ENCODE results near the gene NFASC. TPM values are rescaled to one million over a fixed set of nuclear protein-coding genes. Genes with fewer than 3 reads are reported as not detected.
A peak's percentile ranks its signal among the peaks of the same experiment; 100 is the strongest.

The NFASC gene
- total and polyA plus RNA-seq, 12 donors = 4.8 to 76.7 (median 44.8) TPM

GRCh38 chr1:204872262-204872881 lies 1.7 kb downstream of the NFASC start:
- Histone ChIP-seq H3K4me1 (replicated peaks in 1 of 2) (peaks cover 0 to 13% of the 10 kb centered on the region in 2 donors), H3K36me3 (replicated peaks in 1 of 2) (no peaks in the 10 kb centered on the region), H3K4me3 (no peak overlapping the region), H3K9me3 (replicated peaks in 1 of 3) (no peaks in the 10 kb centered on the region), H3K27me3 (no peaks in the 10 kb centered on the region), H3K27ac (peak overlapping the region in 2 of 5 donors; percentile 49 to 77)
- TF ChIP-seq POLR2A (IDR thresholded peaks at IDR 0.05) = no peak
- no peak for TF ChIP-seq CTCF (IDR thresholded peaks at IDR 0.05)
- intact Hi-C loops (cut with DNase I) = no loop called here
- DNase-seq = peak in 1 of 7 donors; percentile 45
- 75 to 85% (median 80%) methylated on average over 4 to 6 of the region's 6 CpGs for WGBS, 4 donors

- Histone ChIP-seq H3K36me3 (replicated peaks in 1 of 2) (no peaks in the 10 kb centered on the region), H3K27ac (no peak overlapping the region), H3K4me3 (no peak overlapping the region), H3K4me1 (replicated peaks in 1 of 2) (peaks cover 0 to 9% of the 10 kb centered on the region in 2 donors), H3K9me3 (replicated peaks in 1 of 3) (no peaks in the 10 kb centered on the region), H3K27me3 (no peaks in the 10 kb centered on the region)
- WGBS, 4 donors = 77 to 86% (median 86%) methylated on average over 2 of the region's 2 CpGs
- intact Hi-C loops (cut with DNase I) = no loop called here
- peak in 1 of 7 donors; percentile 29 for DNase-seq
- TF ChIP-seq CTCF (IDR thresholded peaks at IDR 0.05) (no peak), POLR2A (IDR thresholded peaks at IDR 0.05) (no peak)
Observed at GRCh38 chr1:204873176-204873575, 2.5 kb downstream of the NFASC start.

- H3K9me3 ChIP-seq (replicated peaks in 1 of 3) = no peaks in the 10 kb centered on the region
- no peak overlapping the region for H3K4me3 ChIP-seq
- WGBS, 4 donors = 86 to 95% (median 88%) methylated on average over 2 of the region's 2 CpGs; no CpG with 5 or more reads in 1 of the 4 donors
- peak in 1 of 7 donors; percentile 20 for DNase-seq
- TF ChIP-seq POLR2A (IDR thresholded peaks at IDR 0.05) (no peak), CTCF (IDR thresholded peaks at IDR 0.05) (no peak)
- no peaks in the 10 kb centered on the region for H3K36me3 ChIP-seq (replicated peaks in 1 of 2)
- H3K27me3 ChIP-seq = no peaks in the 10 kb centered on the region
- intact Hi-C loops (cut with DNase I) = no loop called here
- H3K4me1 ChIP-seq (replicated peaks in 1 of 2) = peaks cover 0 to 5% of the 10 kb centered on the region in 2 donors
- H3K27ac ChIP-seq = peak overlapping the region in 1 of 5 donors; percentile 16
Observed at GRCh38 chr1:204873714-204874113, 3.1 kb downstream of the NFASC start.

- no peak for TF ChIP-seq CTCF (IDR thresholded peaks at IDR 0.05)
- no peak for TF ChIP-seq POLR2A (IDR thresholded peaks at IDR 0.05)
- H3K9me3 ChIP-seq (replicated peaks in 1 of 3) = no peaks in the 10 kb centered on the region
- intact Hi-C loops (cut with DNase I) = no loop called here
- no peaks in the 10 kb centered on the region for H3K27me3 ChIP-seq
- 87 to 94% (median 91%) methylated on average over 10 of the region's 10 CpGs for WGBS, 4 donors
- no peaks in the 10 kb centered on the region for H3K4me1 ChIP-seq (replicated peaks in 1 of 2)
- DNase-seq = peak in 1 of 7 donors; percentile 35
- H3K36me3 ChIP-seq (replicated peaks in 1 of 2) = no peaks in the 10 kb centered on the region
- no peak overlapping the region for H3K4me3 ChIP-seq
- H3K27ac ChIP-seq = peak overlapping the region in 1 of 5 donors; percentile 16
Observed at GRCh38 chr1:204874274-204874673, 3.6 kb downstream of the NFASC start.

All from adrenal gland (tissue), 12 donors.